H1 (cell line): ENCODE measurements around the gene ZNF385B. TPM values are rescaled to one million over a fixed set of nuclear protein-coding genes. Genes with fewer than 3 reads are reported as not detected.

Experiments used
- BCL11A ChIP-seq, 2 experiments: IDR thresholded peaks; one replicate each; pipeline ENCODE4 v1.6.1; 2011; ENCODE audit warnings: low read depth in 2 of 2, low read length in 2 of 2, mild to moderate bottlenecking in 2 of 2
- CHD1 ChIP-seq: IDR thresholded peaks from 2 replicates; pipeline ENCODE4 v1.6.1; 2012; ENCODE audit warnings: low read depth, low read length, improper control_type of control experiment
- EZH2 ChIP-seq: fragments of 200-600 bp; sonication (generic); IDR thresholded peaks from 2 replicates; pipeline ENCODE4 v1.7.1; 2012; ENCODE audit warnings: low read depth, mild to moderate bottlenecking, moderate library complexity, low read length, inconsistent platforms; ENCODE audit not compliant: severe bottlenecking
- HDAC6 ChIP-seq: IDR thresholded peaks from one replicate; pipeline ENCODE4 v1.7.1; 2012; ENCODE audit warnings: low read depth, mild to moderate bottlenecking, inconsistent platforms, low read length, moderate library complexity
- NRF1 ChIP-seq: IDR thresholded peaks from 2 replicates; pipeline ENCODE4 v1.6.1; 2011; ENCODE audit warnings: mild to moderate bottlenecking, low read depth, low read length, improper control_type of control experiment
- RBBP5 ChIP-seq: IDR thresholded peaks from 2 replicates; pipeline ENCODE4 v1.7.1; 2012; ENCODE audit warnings: low read depth, mild to moderate bottlenecking, inconsistent platforms, low read length, moderate library complexity, borderline replicate concordance
- RFX5 ChIP-seq: IDR thresholded peaks from 2 replicates; pipeline ENCODE4 v1.6.1; 2011; ENCODE audit warnings: low read depth, low read length, improper control_type of control experiment, borderline replicate concordance
- SP2 ChIP-seq: IDR thresholded peaks from 2 replicates; pipeline ENCODE4 v1.6.1; 2012; ENCODE audit warnings: mild to moderate bottlenecking, low read length, inconsistent platforms
- TCF12 ChIP-seq: IDR thresholded peaks from 2 replicates; pipeline ENCODE4 v1.6.1; 2011; ENCODE audit warnings: low read depth, mild to moderate bottlenecking, low read length
- TEAD4 ChIP-seq: IDR thresholded peaks from 2 replicates; pipeline ENCODE4 v1.6.1; 2012; ENCODE audit warnings: low read depth, low read length, inconsistent platforms, mixed read lengths
- polyA plus RNA-seq, 7 experiments: library from polyadenylated mRNA; depleted of rRNA in 3 of 7; stranded (reverse) in 5 of 7; unstranded in 2 of 7; fragments of >200 nt in 5 of 7; fragments of 200-250 nt in 2 of 7; gene quantifications; 1 replicate in 5 of 7; 2 replicates in 1 of 7; 4 replicates in 1 of 7; pipeline versions ENCODE4 v1.2.1 to v1.2.3, GENCODE V29; 2011 to 2013; ENCODE audit warnings: missing spikeins in 2 of 7, mixed read lengths in 2 of 7
- total RNA-seq: library from RNA; stranded (reverse); fragmentation: NEBNext Ultra II Directional; extraction: Animal tissue kit (Norgen Biotek cat#: 25700); gene quantifications from 2 replicates; pipeline ENCODE4 v1.2.1, GENCODE V29; 2021
- TF ChIP-seq, protein P1 (sequence below): fragments of 300-600 bp; sonication (generic); IDR thresholded peaks from 2 replicates; pipeline ENCODE4 v1.7.1; 2012; ENCODE audit warnings: low read length, moderate library complexity, mild to moderate bottlenecking, inconsistent platforms; ENCODE audit not compliant: insufficient replicate concordance
- TF ChIP-seq, protein P2 (sequence below): IDR thresholded peaks from 2 replicates; pipeline ENCODE4 v1.6.1; 2012; ENCODE audit warnings: inconsistent platforms

Gene ZNF385B
- total and polyA plus RNA-seq, 2 of the 8 experiments (the other 6 are each of a cell fraction or from before 2014, with no cell fraction given), result 1.1 to 3.7 TPM

- TF ChIP-seq, protein P1, sequence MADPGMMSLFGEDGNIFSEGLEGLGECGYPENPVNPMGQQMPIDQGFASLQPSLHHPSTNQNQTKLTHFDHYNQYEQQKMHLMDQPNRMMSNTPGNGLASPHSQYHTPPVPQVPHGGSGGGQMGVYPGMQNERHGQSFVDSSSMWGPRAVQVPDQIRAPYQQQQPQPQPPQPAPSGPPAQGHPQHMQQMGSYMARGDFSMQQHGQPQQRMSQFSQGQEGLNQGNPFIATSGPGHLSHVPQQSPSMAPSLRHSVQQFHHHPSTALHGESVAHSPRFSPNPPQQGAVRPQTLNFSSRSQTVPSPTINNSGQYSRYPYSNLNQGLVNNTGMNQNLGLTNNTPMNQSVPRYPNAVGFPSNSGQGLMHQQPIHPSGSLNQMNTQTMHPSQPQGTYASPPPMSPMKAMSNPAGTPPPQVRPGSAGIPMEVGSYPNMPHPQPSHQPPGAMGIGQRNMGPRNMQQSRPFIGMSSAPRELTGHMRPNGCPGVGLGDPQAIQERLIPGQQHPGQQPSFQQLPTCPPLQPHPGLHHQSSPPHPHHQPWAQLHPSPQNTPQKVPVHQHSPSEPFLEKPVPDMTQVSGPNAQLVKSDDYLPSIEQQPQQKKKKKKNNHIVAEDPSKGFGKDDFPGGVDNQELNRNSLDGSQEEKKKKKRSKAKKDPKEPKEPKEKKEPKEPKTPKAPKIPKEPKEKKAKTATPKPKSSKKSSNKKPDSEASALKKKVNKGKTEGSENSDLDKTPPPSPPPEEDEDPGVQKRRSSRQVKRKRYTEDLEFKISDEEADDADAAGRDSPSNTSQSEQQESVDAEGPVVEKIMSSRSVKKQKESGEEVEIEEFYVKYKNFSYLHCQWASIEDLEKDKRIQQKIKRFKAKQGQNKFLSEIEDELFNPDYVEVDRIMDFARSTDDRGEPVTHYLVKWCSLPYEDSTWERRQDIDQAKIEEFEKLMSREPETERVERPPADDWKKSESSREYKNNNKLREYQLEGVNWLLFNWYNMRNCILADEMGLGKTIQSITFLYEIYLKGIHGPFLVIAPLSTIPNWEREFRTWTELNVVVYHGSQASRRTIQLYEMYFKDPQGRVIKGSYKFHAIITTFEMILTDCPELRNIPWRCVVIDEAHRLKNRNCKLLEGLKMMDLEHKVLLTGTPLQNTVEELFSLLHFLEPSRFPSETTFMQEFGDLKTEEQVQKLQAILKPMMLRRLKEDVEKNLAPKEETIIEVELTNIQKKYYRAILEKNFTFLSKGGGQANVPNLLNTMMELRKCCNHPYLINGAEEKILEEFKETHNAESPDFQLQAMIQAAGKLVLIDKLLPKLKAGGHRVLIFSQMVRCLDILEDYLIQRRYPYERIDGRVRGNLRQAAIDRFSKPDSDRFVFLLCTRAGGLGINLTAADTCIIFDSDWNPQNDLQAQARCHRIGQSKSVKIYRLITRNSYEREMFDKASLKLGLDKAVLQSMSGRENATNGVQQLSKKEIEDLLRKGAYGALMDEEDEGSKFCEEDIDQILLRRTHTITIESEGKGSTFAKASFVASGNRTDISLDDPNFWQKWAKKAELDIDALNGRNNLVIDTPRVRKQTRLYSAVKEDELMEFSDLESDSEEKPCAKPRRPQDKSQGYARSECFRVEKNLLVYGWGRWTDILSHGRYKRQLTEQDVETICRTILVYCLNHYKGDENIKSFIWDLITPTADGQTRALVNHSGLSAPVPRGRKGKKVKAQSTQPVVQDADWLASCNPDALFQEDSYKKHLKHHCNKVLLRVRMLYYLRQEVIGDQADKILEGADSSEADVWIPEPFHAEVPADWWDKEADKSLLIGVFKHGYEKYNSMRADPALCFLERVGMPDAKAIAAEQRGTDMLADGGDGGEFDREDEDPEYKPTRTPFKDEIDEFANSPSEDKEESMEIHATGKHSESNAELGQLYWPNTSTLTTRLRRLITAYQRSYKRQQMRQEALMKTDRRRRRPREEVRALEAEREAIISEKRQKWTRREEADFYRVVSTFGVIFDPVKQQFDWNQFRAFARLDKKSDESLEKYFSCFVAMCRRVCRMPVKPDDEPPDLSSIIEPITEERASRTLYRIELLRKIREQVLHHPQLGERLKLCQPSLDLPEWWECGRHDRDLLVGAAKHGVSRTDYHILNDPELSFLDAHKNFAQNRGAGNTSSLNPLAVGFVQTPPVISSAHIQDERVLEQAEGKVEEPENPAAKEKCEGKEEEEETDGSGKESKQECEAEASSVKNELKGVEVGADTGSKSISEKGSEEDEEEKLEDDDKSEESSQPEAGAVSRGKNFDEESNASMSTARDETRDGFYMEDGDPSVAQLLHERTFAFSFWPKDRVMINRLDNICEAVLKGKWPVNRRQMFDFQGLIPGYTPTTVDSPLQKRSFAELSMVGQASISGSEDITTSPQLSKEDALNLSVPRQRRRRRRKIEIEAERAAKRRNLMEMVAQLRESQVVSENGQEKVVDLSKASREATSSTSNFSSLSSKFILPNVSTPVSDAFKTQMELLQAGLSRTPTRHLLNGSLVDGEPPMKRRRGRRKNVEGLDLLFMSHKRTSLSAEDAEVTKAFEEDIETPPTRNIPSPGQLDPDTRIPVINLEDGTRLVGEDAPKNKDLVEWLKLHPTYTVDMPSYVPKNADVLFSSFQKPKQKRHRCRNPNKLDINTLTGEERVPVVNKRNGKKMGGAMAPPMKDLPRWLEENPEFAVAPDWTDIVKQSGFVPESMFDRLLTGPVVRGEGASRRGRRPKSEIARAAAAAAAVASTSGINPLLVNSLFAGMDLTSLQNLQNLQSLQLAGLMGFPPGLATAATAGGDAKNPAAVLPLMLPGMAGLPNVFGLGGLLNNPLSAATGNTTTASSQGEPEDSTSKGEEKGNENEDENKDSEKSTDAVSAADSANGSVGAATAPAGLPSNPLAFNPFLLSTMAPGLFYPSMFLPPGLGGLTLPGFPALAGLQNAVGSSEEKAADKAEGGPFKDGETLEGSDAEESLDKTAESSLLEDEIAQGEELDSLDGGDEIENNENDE, result no peak
- TF ChIP-seq EZH2 (no peak), NRF1 (peak; percentile 40; the same call in 1 of the 2 replicates), TEAD4 (no peak), HDAC6 (no peak), BCL11A (IDR thresholded peaks at IDR 0.05; ENCODE audit: low read depth in 2 of 2, low read length in 2 of 2) (no peak), SP2 (no peak), TCF12 (no peak), RFX5 (no peak), CHD1 (no peak), RBBP5 (0 out of 2 replicates have a peak, but pooled peaks have one; percentile 76)
- TF ChIP-seq, protein P2, sequence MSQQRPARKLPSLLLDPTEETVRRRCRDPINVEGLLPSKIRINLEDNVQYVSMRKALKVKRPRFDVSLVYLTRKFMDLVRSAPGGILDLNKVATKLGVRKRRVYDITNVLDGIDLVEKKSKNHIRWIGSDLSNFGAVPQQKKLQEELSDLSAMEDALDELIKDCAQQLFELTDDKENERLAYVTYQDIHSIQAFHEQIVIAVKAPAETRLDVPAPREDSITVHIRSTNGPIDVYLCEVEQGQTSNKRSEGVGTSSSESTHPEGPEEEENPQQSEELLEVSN, result no peak
- TF ChIP-seq, all 59 proteins: peak for 7
Observed at GRCh38 chr2:179861027-179861415, 391 bp downstream of the ZNF385B start (continued).
